Measurements from ENCODE around the gene RTN4RL1.

DNA sequence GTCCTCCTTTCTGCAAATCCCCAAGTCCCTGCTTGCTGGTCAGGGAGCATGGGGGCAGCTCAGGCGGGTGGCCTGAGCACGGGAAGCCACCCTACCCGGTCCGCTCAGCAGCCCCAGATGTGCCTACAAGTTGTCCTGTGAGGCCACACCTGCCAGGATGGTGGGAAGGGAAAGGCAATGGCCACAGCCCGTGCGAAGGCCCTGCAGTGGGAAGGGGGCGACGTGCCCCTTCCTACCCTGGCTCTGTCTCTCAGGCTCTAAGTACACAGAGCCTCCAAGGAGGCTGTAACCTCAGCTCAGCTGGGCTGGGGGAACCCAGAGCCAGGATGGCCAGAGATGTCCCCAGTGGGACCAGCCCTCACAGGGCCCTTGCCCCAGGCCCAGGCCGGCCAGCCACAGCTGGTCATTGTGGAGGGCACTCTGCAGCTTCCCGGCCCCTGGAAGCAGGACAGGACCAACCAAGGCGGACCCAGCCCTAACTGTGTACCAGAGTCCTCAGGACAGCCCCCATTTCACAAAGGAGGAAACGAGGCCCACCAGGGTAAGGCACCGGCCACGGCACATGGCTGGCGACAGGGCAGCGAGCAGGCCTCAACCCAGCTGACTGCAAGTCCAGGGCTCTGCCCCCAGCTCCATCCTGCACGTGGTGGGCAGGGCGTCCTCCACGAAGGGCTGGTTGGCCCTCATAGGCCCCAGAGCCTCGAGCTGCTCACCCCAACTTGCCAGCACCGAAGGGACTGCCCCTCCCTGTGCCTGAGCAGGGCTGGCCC, 82.3 kb downstream of the RTN4RL1 start:
- TF ChIP-seq, protein P1, sequence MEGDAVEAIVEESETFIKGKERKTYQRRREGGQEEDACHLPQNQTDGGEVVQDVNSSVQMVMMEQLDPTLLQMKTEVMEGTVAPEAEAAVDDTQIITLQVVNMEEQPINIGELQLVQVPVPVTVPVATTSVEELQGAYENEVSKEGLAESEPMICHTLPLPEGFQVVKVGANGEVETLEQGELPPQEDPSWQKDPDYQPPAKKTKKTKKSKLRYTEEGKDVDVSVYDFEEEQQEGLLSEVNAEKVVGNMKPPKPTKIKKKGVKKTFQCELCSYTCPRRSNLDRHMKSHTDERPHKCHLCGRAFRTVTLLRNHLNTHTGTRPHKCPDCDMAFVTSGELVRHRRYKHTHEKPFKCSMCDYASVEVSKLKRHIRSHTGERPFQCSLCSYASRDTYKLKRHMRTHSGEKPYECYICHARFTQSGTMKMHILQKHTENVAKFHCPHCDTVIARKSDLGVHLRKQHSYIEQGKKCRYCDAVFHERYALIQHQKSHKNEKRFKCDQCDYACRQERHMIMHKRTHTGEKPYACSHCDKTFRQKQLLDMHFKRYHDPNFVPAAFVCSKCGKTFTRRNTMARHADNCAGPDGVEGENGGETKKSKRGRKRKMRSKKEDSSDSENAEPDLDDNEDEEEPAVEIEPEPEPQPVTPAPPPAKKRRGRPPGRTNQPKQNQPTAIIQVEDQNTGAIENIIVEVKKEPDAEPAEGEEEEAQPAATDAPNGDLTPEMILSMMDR (IDR thresholded peaks at IDR 0.05) = no peak
- no peak for TF ChIP-seq POLR2A (IDR thresholded peaks at IDR 0.05)
